Measurements from ENCODE around the gene SPHK2. TPM values are rescaled to one million over a fixed set of nuclear protein-coding genes. Genes with fewer than 3 reads are reported as not detected.

SPHK2 gene
- total RNA-seq, 2 experiments from 2014 or later = 14.1 to 15.3 TPM

DNA sequence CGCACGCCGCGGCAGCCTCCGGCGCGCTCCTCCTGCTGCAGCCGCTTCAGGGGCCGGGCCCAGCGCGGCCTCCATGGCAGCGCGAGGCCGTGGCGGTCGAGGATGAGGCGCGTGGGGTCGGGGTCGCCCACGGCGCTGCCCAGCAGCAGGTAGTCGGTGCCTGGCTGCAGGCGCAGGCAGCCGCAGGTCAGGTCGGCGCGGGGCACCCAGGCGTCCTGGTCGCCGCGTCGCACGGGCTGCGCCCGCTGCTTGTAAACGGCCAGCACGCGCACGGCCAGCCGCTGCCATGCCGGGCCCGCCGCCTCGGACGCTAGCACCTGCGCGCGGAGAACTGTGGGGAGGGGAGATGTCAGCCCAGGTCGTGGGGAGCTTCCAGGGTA, 42.4 kb downstream of the SPHK2 start:
- Mint-ChIP-seq H3K9me3 (no peaks in the 10 kb centered on the region), H3K27me3 (no peaks in the 10 kb centered on the region), H3K4me1 (ENCODE audit: low read depth) (peaks cover 9% of the 10 kb centered on the region), H3K4me3 (no peak overlapping the region), H3K36me3 (ENCODE audit: low read depth) (no peaks in the 10 kb centered on the region), H3K27ac (no peak overlapping the region)
- no peak for TF ChIP-seq CTCF (IDR thresholded peaks at IDR 0.05)
- Histone ChIP-seq H3K9me3 (ENCODE audit: control insufficient read depth in 1 of 2, insufficient read depth in 1 of 2, low read length in 2 of 2) (no peaks in the 10 kb centered on the region), H3K27me3 (ENCODE audit: control insufficient read depth in 1 of 2, insufficient read depth in 2 of 2, low read length in 2 of 2) (no peaks in the 10 kb centered on the region), H3K4me3 (ENCODE audit: low read length) (no peak overlapping the region), H3K27ac (ENCODE audit: low read depth in 1 of 2, low read length in 2 of 2) (no peak overlapping the region), H3K4me1 (ENCODE audit: insufficient read depth, low read length) (peaks cover 16% of the 10 kb centered on the region), H3K36me3 (ENCODE audit: insufficient read depth, low read length) (no peaks in the 10 kb centered on the region)
- ATAC-seq (ENCODE audit: poor library complexity) (no peak), DNase-seq (no peak)
- intact Hi-C loops (cut with DNase I, micrococcal nuclease) = loop anchor here (1.0 to 5.0 kb wide), 3 partner anchors 12 to 51 kb away; partner anchors contain the start of gene CA11 (in 1 of the 2)
- POLR2A ChIA-PET = interaction anchor here (1.0 kb wide), 2 partner anchors 15 to 28 kb away, joined by 3 to 4 read pairs; partner anchors contain the start of gene CA11
- CTCF ChIA-PET = interaction anchor here (0.9 kb wide), 1 partner anchor 15 kb away, joined by 4 read pairs; the partner anchor contains the start of gene CA11

- Mint-ChIP-seq H3K27me3 (no peaks in the 10 kb centered on the region), H3K27ac (no peak overlapping the region)
- ATAC-seq (ENCODE audit: poor library complexity) = no peak
These were observed 44.4 kb downstream of the SPHK2 start for GRCh38 chr19:48663667-48664066.

DNA sequence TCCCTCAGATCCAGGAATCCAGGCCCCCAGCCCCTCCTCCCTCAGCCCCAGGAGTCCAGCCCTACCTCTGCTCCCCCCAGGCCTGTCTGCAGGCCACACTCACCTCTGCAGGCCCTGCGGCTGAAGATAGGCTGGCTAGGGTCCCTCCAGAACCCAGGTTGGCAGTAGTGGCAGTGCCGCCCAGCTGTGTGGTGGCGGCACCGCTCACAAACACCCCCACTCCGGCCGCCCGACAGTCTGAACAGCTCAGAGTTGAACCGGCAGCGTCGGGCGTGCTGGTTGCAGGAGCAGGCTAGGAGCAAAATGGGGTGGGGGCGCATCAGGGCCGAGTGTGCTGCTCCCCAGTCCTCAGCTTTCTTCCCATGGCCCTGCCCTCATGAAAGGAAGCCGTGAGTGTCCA, 45.2 kb downstream of the SPHK2 start:
- Histone ChIP-seq H3K27me3 (ENCODE audit: control insufficient read depth in 1 of 2, insufficient read depth in 2 of 2, low read length in 2 of 2) (no peaks in the 10 kb centered on the region), H3K36me3 (ENCODE audit: insufficient read depth, low read length) (no peaks in the 10 kb centered on the region), H3K4me3 (ENCODE audit: low read length) (no peak overlapping the region), H3K9me3 (ENCODE audit: control insufficient read depth in 1 of 2, insufficient read depth in 1 of 2, low read length in 2 of 2) (no peaks in the 10 kb centered on the region), H3K27ac (ENCODE audit: low read depth in 1 of 2, low read length in 2 of 2) (no peak overlapping the region), H3K4me1 (ENCODE audit: insufficient read depth, low read length) (peaks cover 16% of the 10 kb centered on the region)
- H3K27ac Mint-ChIP-seq = no peak overlapping the region
- POLR2A ChIA-PET = no interaction called here
- no peak for DNase-seq
- no peak for TF ChIP-seq CTCF (IDR thresholded peaks at IDR 0.05)
- CTCF ChIA-PET = no interaction called here
- H3K4me3 Mint-ChIP-seq = no peak overlapping the region
- intact Hi-C loops (cut with DNase I, micrococcal nuclease) = loop anchor here in 1 of 2 experiments (5.0 kb wide), 1 partner anchor 48 kb away; no protein-coding TSS in a partner anchor
- H3K4me1 Mint-ChIP-seq (ENCODE audit: low read depth) = peaks cover 9% of the 10 kb centered on the region
- H3K27me3 Mint-ChIP-seq = no peaks in the 10 kb centered on the region
- no peak for ATAC-seq (ENCODE audit: poor library complexity)
- no peaks in the 10 kb centered on the region for H3K36me3 Mint-ChIP-seq (ENCODE audit: low read depth)
- H3K9me3 Mint-ChIP-seq = no peaks in the 10 kb centered on the region

More at GRCh38 chr19:48663667-48664066, 44.4 kb downstream of the SPHK2 start:
- intact Hi-C loops (cut with DNase I, micrococcal nuclease) = loop anchor here in 1 of 2 experiments (5.0 kb wide), 1 partner anchor 49 kb away; no protein-coding TSS in a partner anchor
- peaks cover 16% of the 10 kb centered on the region for H3K4me1 ChIP-seq (ENCODE audit: insufficient read depth, low read length)
- CTCF ChIA-PET = no interaction called here
- Mint-ChIP-seq H3K4me3 (no peak overlapping the region), H3K36me3 (ENCODE audit: low read depth) (no peaks in the 10 kb centered on the region), H3K9me3 (no peaks in the 10 kb centered on the region), H3K4me1 (ENCODE audit: low read depth) (peaks cover 9% of the 10 kb centered on the region)
- H3K4me3 ChIP-seq (ENCODE audit: low read length) = no peak overlapping the region
- no peaks in the 10 kb centered on the region for H3K9me3 ChIP-seq (ENCODE audit: control insufficient read depth in 1 of 2, insufficient read depth in 1 of 2, low read length in 2 of 2)
- H3K27me3 ChIP-seq (ENCODE audit: control insufficient read depth in 1 of 2, insufficient read depth in 2 of 2, low read length in 2 of 2) = no peaks in the 10 kb centered on the region
- POLR2A ChIA-PET = no interaction called here
- DNase-seq = no peak
- H3K36me3 ChIP-seq (ENCODE audit: insufficient read depth, low read length) = no peaks in the 10 kb centered on the region
- no peak overlapping the region for H3K27ac ChIP-seq (ENCODE audit: low read depth in 1 of 2, low read length in 2 of 2)
- no peak for TF ChIP-seq CTCF (IDR thresholded peaks at IDR 0.05)

Measured in CD4-positive, alpha-beta T cell (primary cell).